Measurements from ENCODE around the gene RPP30.

Gene RPP30

DNA sequence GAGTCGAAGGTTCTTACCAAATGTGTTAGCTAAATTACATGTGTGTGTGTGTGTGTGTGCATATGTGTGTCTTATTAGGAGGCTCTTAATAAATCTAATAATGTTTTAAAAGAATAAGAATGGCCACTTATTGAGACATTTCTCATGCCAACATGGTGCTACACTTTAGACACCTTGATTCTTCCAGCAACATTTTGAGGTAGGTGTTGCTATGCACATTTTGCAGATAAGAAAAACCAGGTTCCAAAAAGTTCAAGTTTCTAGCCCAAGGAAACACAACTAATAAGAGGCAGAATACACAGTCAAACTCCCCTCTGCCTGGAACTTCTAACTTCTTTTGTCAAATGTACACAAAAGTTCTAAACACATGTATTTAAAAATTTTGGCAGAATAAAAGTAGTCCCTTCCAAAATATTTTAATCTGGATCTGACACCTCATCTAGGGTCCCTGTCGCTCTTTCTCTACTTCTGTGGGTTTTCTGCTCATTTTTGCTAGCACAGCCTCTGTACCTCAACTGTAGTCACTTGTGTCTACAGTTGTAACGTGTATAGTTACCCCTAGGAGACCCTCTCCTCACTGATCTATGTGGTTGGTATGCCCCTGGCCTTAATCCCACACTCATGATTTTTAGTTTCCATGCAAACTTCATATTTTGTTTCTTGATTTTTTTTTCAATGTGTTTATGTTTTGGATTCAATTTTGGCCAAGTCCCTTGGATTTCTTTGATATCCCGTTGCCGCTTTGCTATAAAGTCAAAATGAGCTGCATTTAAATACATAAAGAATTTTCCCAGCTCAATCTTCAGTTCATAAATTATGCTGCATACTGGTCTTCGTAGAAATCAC is 44.8 kb downstream of the RPP30 start:
- in situ Hi-C loops (cut with MboI; ENCODE audit: low sequenced_read_pairs): no loop called here

DNA sequence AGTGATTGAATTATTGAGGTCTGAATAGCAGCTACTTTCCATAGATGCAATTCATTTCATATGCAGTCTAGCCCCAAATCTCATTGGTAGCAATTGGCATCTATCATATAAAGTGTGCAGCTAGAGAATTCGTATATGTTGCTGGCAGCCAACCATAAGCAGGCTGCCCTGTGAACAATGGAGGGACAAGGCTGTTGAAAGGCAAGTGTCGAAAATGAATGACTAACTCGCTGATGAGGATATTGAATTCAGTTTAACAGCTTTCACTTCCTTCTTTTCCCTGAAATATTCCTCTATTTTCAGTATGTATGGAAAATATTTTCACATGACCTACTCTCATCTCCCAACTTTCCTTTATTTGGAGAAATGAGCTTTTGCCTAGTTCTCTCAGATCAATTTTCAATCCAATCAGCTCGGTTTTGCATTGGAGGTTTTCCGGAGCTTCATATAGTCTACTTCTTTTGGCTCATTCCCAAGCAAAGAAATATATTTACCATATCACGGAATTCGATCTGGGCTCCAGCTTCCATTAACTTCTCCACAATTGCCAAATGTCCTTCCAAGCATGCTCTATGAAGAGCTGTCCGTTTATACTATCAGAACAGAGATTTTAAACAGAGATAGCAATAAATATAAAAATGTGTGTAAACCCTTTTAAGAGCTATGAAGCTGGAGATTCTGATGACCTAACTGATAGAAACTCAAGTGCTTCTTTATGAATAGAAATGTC is 45.6 kb downstream of the RPP30 start:
- in situ Hi-C loops (cut with MboI; ENCODE audit: low sequenced_read_pairs): no loop called here

DNA sequence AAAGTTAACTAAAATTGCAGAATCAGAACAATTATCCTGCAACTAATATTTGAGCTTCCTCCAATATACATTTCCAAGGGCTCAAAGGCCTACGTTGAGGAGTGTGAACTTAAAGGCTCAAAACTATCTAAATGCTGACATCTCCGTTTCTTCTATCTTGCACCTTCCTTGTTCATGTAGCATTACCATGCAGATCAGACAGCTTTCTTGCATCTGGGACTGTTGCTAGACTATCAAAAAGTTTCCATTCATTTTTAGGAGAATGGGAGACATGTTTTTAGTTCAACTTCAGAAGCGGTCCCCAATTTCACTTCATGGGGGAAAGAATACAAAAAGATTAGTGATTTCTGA is 46.2 kb downstream of the RPP30 start:
- in situ Hi-C loops (cut with MboI; ENCODE audit: low sequenced_read_pairs): no loop called here

DNA sequence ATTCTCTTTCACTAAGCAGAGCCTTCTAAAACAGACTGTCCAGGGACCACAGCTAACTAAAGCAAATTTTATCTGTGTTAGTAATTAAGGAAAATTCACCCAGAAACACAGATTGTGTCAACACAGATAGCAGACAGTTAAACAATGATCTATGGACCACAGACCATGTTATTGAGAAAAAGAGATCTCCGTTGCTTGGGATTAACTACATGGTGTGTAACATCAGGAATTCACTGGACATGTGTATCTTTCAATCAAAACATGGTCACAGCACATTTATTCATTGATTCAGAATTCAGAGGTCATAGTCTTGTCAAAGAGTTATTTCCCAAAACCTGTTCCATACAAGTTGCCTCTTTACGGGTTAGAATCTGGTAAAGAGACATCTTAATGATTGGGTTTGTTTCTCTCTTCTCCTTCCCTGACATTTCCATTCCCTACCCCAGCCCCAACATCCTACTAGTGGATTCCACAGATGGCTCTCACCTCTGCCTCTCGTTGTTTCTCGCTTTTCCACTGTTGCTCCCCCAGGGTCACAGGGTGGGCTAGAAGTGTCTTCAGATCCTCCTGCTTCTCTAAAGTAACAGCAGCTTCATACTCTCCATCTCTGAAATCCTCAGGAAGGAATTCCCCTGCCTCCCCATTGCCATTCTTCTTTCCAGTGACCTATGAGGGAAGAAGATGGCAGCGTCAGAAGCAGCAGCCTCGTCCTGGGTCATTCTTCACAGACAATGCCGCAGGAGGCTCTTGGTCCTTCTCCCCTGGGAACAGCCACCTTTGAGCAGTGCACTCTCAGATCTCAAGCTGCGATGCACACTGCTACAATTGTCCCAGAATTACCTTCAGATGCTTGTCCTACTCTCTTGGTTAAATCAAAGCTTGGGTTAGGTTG is 48.2 kb downstream of the RPP30 start:
- in situ Hi-C loops (cut with MboI; ENCODE audit: low sequenced_read_pairs): no loop called here

DNA sequence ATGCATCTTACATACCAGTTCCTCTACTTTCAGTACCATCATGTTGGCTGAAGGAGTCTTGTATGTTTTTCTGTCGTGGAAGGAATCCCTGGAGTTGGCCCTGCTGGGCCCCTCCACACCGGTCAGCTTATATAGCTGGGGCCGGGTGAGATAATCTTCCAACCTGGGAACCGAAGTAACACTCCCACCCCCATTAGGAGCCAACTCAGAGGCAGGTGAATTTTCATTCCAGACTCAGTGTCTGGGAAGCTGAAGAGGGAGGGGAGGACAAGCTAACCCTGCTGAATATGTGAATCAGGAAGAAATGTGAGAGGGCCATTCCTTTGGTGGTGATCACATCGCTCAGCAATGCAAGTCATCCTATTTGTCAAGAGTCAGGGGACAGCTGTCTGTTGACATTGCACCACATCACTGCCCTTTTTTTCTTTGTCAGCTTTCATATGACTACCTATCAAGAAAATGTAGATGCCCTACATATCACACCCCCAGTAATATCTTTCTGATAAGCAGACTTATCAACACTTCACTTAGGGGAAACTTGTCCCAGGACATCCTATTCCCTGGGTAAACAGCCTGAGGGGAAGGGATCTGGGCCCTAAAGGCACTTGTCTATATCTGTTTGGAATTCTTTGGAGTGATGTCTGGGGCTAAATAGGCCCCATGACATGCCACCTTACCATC is 49.4 kb downstream of the RPP30 start, which contains the start of gene ANKRD1:
TSS of gene ANKRD1 (minus strand) at position 102 of the 681 bp plus-strand sequence. CDS start at position 42, 60 bp downstream.
- in situ Hi-C loops (cut with MboI; ENCODE audit: low sequenced_read_pairs): no loop called here

DNA sequence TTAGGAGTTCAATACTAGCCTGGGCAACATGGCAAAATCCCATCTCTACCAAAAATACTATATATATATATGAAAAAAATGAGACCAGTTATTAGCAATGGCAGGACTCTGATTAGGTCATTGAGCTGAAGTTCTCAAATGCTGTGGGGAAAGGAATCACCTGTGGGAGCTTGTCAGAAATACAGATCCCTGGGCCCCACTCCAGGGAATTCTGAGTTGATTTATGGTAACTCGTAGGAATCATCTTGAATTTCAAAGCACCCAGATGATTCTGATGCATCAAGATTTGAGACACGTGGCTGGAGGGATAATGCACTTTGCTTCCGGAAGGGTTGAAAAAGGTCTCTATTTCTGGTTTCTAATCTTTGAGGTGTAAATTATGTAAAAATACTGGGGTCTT is 50.1 kb downstream of the RPP30 start:
- in situ Hi-C loops (cut with MboI; ENCODE audit: low sequenced_read_pairs): no loop called here

DNA sequence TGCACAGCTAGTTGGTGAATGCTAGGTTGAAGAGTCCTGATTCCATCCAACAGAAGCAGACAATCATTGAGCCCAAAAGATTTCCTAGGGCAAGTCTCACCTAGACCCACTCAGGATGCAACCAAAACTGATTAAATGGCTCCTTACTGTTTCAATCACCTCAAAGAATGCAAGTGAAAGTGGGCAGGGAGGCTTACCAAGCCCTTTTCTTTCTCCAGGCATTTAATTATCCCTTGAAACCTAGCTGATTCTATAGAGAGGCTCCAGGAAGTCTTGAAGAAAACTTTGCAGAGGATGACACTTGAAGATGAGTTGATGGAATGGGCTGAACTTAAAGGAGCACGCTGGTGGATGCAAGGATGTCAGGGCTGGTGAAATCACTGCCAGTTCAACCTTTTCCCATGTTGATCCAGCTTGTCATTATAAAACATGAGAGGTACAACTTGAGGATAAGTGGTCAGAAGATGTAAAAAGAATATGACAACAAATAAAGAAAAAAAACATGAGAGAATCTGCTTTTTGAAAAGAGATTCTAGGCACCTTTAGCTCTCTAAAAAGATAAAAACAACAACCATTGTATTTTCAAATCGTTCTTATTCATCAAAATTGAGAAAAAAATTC is 51.4 kb downstream of the RPP30 start:
- in situ Hi-C loops (cut with MboI; ENCODE audit: low sequenced_read_pairs): no loop called here

DNA sequence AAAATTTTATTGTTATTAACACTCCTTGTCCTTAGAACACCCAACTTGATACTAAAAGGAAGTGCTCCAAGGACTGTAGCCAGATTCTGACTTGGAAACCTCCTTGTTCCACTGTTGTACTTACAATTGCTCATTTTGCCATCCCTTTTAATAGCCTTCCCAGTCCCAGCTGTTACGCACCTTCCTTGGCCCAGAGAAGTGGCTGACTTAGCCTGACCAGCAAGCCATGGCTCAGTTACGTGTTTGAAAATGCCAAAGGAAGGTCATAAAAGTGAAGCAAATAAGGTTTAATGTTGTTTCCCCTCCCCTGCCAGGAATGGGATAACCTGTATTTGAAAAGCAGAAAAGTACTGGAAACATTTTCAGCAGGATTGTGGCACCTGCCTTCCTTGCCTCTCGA is 52.8 kb downstream of the RPP30 start:
- in situ Hi-C loops (cut with MboI; ENCODE audit: low sequenced_read_pairs): no loop called here

DNA sequence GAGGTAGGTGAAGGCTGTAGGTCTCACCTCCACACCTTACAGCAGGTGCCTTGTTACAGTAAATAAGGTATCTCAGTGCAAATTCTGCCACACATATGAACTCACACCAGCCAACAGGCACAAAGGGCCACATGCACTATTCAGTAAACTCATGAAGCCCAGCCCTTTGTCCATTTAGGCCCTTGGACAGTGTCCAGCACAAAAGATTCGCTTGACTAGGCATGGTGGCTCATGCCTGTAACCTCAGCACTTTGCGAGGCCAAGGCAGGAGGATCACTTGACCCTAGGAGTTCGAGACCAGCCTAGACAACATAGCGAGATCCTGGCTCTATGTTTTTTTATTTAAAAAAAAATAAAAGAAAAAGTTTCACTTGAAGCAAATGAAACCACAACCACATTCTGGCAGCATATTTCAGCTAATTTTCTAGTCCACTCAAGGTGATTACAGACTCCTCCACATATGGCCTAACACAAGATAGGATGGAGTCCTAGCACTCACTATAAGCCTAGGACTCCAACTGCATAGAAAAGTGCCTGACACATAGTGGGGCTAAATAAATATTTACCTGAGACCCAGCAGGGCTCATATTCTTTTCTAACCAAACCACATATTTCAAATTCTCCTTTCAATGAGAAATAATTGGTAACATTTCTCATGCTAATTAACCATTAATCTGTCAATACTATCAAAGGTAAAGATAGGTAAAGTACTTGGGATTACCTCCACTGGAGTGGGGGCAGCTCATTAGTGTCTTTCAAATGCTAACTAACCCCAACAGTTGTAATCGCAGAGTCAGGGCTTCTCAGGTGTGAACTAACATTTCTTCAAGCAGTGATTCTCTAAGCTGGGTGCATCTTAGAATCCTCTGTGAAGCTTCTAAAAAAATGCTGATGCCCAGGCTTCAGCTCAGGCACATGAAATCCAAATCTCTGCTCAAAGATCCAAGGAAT is 53.6 kb downstream of the RPP30 start:
- in situ Hi-C loops (cut with MboI; ENCODE audit: low sequenced_read_pairs): no loop called here

DNA sequence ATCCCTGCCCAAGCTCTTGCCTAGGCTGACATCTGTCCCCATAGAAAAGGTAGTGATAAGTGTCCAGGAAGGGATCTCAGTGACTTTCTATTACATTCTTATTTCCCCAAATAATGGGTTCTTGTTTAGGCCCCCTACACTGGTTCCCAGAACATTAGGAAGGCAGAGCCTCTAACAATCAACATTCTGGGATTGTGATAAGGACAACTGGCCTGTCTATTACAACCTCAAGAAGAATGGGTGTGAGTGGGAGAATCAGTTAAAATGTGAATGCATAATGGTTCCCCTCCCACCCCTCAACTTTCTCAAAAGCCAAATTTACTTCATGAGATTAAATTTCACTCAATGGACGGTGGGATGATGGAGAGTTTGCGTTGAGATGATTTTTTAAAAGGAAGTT is 55.5 kb downstream of the RPP30 start:
- in situ Hi-C loops (cut with MboI; ENCODE audit: low sequenced_read_pairs): no loop called here

DNA sequence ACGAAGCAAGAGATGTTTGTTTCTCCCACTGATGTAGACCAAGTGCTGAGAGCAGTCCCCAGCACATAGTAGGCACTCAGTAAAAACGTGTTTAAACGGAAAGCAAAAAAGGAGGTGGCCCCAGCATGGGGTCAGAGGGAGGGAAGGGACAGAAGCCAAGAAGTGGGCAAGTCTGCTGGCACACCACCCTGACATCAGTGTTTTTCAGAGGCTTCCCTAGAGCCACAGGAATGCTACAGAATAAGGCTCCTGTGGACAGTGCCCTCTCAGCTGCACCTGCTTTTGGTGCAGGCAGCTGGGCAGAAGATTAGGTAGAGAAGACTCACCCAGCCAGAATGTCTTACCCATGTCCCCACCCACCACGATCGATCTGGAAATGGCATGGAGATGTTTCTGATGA is 57.4 kb downstream of the RPP30 start:
- in situ Hi-C loops (cut with MboI; ENCODE audit: low sequenced_read_pairs): no loop called here

DNA sequence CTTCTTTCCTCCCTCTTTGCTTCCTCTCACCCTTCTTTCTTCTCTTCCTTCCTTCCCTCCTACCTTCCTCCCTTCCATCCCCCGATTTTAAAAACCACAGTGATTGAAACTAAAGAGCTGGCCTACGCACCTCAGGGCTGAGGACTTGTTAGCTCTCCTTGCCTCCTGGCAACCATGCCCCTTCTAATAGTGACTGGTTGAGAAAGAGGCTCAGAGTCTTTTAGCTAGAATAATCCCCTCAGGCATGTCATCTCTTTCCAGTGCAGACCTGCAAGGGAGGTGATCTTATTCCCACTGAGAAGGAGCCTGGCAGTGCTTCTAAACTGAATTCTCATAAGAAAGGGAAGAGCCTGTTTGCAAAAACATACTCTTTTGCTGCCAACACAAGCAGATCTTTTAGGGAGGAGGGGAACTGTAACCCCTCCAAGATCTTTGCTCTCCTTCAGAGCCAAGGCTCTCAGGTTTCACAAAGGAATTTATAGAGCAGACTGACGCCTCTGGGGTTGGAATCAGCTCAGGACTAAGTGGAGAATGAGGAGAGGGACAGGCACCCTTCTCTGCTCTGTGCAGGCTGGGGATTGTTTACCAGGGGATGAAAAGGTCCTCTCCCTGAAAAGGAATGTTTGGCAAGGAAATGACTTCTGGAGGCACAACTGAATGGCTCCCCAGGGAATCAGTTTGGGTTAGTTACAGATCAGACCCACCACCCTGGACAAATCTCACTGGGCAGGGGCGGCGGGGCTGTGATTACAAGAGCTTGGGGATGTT is 58.5 kb downstream of the RPP30 start:
- in situ Hi-C loops (cut with MboI; ENCODE audit: low sequenced_read_pairs): no loop called here

DNA sequence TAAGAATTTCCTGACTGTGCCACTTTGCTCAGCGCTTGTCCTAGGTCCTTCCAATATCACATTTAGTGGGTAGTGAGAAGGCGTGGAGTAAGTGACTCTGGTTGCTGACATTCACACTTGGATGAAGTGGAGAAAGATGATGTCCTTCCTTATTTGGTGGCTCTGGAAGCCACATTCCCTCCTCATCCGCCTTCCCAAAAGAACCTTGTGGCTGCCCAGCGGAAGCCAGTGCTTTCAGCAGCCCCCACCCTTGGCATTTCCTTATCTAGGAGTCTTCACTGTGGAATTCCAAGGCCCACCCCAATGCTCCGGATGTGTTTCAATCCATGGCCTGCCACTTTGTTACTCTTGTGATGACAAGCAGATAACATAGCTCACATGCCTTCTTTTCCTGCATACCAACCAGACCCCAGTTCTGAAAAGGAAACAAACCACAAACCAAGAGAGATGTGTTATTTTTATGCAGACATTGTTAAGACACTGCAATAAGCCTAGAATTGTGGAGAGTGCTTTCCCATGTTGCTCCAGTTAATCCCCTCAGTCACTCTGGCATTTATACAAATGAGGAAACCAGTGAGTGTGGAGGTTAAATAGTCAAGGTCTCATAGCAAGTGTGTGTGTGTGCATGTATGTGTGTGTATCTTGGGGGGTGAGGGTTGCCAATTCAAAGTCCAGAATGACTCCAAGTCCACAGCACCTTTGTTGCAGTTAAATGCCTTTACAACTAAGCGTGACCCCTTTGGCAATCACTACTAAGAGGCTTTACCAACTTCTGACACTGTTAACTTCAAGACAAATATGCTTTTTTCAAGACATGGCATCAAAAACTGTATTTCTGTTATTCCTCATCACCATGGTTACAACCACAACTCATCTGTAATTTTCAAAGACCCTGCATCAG is 59.4 kb downstream of the RPP30 start:
- in situ Hi-C loops (cut with MboI; ENCODE audit: low sequenced_read_pairs): no loop called here

DNA sequence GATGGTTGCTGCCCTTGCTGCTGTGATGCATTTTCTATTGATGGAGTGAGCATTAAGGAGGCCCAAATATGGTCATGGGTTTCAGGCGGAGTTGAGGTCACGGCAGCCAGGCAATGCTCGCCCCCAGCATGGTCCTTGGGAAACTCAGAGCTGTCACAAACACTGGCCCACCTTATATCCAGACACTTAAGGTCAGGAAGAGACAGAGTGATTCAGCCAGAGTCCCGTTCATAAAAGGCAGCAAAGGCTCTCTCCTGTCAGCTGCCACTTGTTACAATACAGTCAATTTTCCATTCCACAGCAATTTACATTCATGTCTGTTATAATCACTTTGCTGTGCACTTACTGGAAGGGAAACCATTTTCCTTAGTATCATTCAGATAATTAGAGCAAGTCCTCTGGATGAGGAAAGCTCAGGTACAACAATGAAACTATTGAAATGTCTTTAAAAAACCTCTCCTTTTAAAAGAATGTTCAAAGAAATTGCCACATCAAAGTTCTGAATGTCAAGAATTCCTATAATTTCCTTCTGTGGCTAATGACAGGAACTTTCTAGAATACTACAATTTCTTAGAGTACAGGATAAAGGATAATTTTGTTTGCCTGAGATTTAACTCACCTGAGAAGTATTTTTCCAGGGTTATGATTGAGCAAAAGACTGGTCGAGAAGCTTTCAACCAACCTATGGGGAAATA is 64.0 kb downstream of the RPP30 start:
- in situ Hi-C loops (cut with MboI; ENCODE audit: low sequenced_read_pairs): no loop called here

DNA sequence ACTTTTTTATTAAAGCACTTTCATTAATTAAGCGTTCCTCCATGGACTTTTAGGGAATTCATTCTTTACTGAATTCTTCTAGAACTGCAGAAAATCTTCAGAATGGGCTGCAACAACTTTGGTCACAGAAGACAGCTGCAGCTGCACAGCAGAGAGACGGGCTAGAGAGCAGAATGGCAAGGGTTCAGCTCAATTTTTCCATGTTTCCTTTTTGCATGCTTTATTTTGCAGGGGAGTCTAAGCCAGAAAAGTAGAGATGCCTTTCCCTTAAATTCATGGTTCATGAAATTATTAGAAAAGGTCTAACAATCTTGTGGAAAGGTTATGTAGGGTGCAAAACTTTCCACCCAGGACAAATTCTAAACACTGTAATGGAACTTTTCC is 64.5 kb downstream of the RPP30 start:
- in situ Hi-C loops (cut with MboI; ENCODE audit: low sequenced_read_pairs): no loop called here

DNA sequence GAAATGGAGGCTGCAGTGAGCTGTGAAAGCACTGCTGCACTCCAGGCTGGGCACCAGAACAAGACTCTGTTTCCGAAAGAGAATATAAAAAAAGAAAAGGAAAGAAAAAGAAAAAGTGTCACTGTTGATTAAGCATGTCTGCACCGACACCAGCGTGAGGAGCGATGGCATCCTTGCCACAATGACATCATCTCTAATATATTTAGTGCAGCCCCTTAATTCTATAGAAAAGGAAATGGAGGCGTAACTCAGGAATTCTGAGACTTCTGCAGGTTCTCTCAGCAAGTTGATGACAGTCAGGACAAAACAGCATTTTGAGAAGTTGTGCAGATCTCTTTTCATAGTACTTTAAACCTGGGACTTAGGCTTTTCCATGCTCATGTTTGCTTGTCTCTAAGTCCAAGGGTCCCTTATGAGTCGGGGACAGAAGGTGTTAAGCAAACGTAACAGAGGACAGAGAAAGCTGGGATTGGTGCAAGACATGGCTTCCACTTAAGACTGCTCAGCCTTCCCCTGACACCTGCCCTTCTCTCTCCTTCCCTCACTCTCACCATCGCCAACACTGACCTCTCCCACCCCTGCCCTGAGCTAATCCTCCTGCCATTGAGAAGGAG is 66.0 kb downstream of the RPP30 start:
- in situ Hi-C loops (cut with MboI; ENCODE audit: low sequenced_read_pairs): no loop called here
